WERI-Rb-1 (cell line): Measurements from ENCODE around the gene ANO10.

Experiments
- DNase-seq: peaks from one replicate; pipeline ENCODE4 v3.0.0-alpha.2; 2020
- H3K27ac ChIP-seq: fragments of 250-450 bp; sonication (Bioruptor Pico); 2 replicates; pipeline ENCODE4 v1.5.1; 2020; ENCODE audit warnings: mild to moderate bottlenecking, moderate library complexity
- H3K27me3 ChIP-seq: fragments of 250-450 bp; sonication (Bioruptor Pico); 2 replicates; pipeline ENCODE4 v1.5.1; 2021; ENCODE audit warnings: mild to moderate bottlenecking, low read depth, moderate library complexity; ENCODE audit not compliant: insufficient read depth, severe bottlenecking
- H3K36me3 ChIP-seq: fragments of 250-450 bp; sonication (Bioruptor Pico); 2 replicates; pipeline ENCODE4 v1.5.1; 2020; ENCODE audit warnings: mild to moderate bottlenecking, moderate library complexity
- H3K4me3 ChIP-seq: 2 replicates; pipeline ENCODE4 v1.5.1; 2011; ENCODE audit warnings: low read depth, mild to moderate bottlenecking, control low read depth, low read length
- H3K9me3 ChIP-seq: fragments of 250-450 bp; sonication (Bioruptor Pico); 2 replicates; pipeline ENCODE4 v1.5.1; 2021; ENCODE audit warnings: mild to moderate bottlenecking, moderate library complexity; ENCODE audit not compliant: severe bottlenecking
- CTCF ChIP-seq: IDR thresholded peaks from 2 replicates; pipeline ENCODE4 v1.5.1; 2011; ENCODE audit warnings: low read depth, mild to moderate bottlenecking, control low read depth, inconsistent platforms, low read length

The ANO10 gene

GRCh38 chr3:43331381-43331780 lies 290.4 kb downstream of the ANO10 start:
- Histone ChIP-seq H3K4me3 (no peak overlapping the region), H3K9me3 (no peaks in the 10 kb centered on the region), H3K36me3 (peaks cover 3% of the 10 kb centered on the region), H3K27ac (no peak overlapping the region), H3K27me3 (no peaks in the 10 kb centered on the region)
- TF ChIP-seq CTCF: no peak
- no peak for DNase-seq

GRCh38 chr3:43330981-43331380 lies 290.8 kb downstream of the ANO10 start:
- no peaks in the 10 kb centered on the region for H3K9me3 ChIP-seq

GRCh38 chr3:43328653-43329052 lies 293.2 kb downstream of the ANO10 start:
- Histone ChIP-seq H3K27me3 (no peaks in the 10 kb centered on the region), H3K4me3 (no peak overlapping the region), H3K36me3 (peaks cover 3% of the 10 kb centered on the region; the same call in 1 of the 2 replicates), H3K27ac (no peak overlapping the region), H3K9me3 (no peaks in the 10 kb centered on the region)
- TF ChIP-seq CTCF: no peak
- DNase-seq: no peak

More at GRCh38 chr3:43330981-43331380, 290.8 kb downstream of the ANO10 start:
- no peak for DNase-seq
- no peaks in the 10 kb centered on the region for H3K27me3 ChIP-seq
- peaks cover 3% of the 10 kb centered on the region; the same call in 1 of the 2 replicates for H3K36me3 ChIP-seq
- H3K27ac ChIP-seq: no peak overlapping the region
- TF ChIP-seq CTCF: no peak
- no peak overlapping the region for H3K4me3 ChIP-seq

- DNase-seq: no peak
- Histone ChIP-seq H3K27me3 (no peaks in the 10 kb centered on the region), H3K9me3 (no peaks in the 10 kb centered on the region), H3K27ac (no peak overlapping the region), H3K36me3 (no peaks in the 10 kb centered on the region), H3K4me3 (no peak overlapping the region)
- TF ChIP-seq CTCF: no peak
Observed at GRCh38 chr3:43327582-43327979, 294.2 kb downstream of the ANO10 start.

- Histone ChIP-seq H3K9me3 (no peaks in the 10 kb centered on the region), H3K36me3 (no peaks in the 10 kb centered on the region), H3K4me3 (no peak overlapping the region), H3K27me3 (no peaks in the 10 kb centered on the region), H3K27ac (no peak overlapping the region)
- TF ChIP-seq CTCF: no peak
- no peak for DNase-seq
Observed at GRCh38 chr3:43326891-43327581, 294.8 kb downstream of the ANO10 start.

GRCh38 chr3:43323541-43323940 lies 298.3 kb downstream of the ANO10 start:
- Histone ChIP-seq H3K9me3 (no peaks in the 10 kb centered on the region), H3K36me3 (no peaks in the 10 kb centered on the region), H3K27me3 (no peaks in the 10 kb centered on the region), H3K4me3 (no peak overlapping the region), H3K27ac (no peak overlapping the region)
- no peak for DNase-seq
- TF ChIP-seq CTCF: no peak
